EH (cell line): ENCODE measurements around the gene LPP.
A peak's percentile ranks its signal among the peaks of the same experiment; 100 is the strongest.

ENCODE experiments used
- DNase-seq: peaks from one replicate; pipeline ENCODE4 v3.0.0-alpha.2; 2015; ENCODE audit warnings: low read depth

LPP gene

DNA sequence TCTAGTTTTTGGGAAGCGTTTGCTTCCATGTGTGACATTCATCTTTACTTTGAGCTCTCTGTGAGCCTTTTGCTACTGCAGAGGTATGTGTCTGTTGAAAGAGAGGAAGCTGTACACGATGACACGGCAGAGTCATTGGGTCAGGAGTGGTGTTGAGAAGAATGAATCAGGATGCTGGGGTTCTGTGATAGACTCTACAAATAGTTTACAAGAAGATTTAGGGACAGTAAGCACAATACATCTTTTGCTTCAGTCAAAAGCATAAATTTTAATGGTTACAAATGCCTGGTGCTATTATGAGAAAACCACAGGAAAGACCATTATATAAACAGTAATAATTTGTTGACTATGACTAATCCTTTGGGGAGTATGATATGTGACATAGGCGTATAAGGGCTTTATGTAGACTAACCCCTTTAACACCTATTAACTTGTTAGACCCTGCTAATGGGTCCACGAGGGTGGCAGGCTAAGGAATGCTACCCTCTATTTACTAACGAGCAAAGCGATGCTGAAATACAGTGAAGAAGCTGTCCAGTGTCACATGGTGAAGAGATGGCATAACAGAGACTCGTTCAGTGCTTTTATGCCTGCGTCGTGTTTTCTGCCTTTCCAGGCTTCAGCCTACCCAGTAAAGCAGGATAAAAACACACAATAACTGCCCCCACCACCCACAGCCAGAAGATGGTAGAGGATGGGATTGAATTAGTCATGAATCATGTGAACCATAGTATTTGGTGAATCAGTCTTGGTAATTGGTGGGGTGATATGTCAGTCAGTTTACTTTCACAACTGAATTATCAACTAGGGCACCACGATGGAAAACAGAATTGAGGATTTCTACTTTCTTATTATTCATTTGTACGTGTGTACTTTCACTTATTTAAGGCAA, 118.8 kb downstream of the LPP start:
- DNase-seq: peak; percentile 98

DNA sequence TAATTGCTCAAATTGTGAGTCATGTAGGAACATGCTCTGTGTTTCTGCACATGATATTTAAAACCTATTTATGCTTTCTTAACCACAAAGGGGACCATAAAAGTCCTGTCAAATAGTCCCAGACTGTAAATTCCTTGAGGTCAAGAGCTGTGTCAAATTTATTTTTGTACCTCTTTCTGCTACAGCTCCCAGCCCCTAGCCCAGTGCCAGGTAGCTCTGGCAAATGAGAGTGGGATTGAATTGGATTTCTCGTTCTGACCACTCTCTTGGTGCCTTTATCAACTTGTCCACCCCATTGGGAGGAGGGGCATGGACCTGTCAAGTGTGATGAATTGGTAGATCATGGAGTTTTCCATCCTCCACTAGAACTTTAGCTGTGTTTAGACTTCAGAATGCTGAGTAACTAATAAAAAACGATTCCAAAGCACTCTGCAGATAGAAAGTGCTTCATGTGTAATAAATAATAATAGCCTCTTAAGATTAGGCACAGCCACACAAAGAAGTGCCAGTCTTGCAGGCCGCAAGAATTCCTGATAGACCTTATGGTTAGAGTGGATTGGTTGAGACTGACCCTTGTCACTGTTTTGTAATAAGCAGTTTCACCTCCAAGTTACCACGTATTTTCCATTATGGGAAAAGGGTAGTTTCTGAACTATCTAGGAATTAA, 120.4 kb downstream of the LPP start:
- peak; percentile 76 for DNase-seq

DNA sequence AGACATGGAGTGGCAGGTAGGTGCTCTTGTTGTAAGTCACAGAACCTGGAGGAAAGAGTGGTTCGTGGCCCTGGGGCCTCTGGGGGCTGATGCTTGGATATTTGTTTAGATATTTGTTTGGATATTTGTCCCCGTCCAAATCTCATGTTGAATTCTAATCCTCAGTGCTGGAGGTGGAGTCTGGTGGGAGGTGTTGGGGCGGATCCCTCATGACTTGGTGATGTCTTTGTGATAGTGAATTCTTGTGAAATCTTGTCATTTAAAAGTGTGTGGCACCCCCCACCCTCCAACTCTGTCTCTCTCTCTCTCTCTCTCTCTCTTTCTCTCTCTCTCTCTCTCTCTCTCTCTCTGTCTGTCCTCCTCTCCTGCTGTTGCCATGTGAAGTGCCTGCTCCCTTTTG, 122.4 kb downstream of the LPP start:
- DNase-seq: no peak

DNA sequence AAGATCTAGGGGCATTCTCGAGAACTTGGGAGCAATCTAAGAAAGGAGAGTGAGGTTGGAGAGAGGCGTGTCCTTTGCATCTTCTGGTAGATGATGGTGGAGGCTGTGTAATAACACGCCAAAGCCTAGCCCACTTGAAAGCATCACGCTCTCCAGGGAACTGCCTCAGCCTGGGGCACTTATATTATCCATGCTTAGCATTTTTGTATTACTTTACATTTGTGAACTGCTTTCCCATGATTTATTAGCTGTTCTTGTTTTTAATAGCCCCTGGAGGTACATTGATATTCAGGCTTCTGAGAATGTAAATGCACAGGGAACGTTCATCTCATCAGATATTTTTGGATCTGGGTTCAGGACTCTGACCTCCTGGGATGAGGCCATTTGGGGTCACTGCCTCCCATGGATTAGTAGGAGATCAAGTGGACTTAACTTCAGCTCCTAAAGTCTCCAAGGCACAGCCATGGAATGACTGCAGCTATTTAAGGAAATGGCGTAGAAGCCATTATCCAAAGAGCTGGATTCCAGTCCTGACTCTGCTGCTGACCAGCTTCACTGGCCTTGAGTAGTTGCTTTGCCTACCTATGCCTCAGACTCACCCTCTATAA, 124.9 kb downstream of the LPP start:
- peak; percentile 49 for DNase-seq

DNA sequence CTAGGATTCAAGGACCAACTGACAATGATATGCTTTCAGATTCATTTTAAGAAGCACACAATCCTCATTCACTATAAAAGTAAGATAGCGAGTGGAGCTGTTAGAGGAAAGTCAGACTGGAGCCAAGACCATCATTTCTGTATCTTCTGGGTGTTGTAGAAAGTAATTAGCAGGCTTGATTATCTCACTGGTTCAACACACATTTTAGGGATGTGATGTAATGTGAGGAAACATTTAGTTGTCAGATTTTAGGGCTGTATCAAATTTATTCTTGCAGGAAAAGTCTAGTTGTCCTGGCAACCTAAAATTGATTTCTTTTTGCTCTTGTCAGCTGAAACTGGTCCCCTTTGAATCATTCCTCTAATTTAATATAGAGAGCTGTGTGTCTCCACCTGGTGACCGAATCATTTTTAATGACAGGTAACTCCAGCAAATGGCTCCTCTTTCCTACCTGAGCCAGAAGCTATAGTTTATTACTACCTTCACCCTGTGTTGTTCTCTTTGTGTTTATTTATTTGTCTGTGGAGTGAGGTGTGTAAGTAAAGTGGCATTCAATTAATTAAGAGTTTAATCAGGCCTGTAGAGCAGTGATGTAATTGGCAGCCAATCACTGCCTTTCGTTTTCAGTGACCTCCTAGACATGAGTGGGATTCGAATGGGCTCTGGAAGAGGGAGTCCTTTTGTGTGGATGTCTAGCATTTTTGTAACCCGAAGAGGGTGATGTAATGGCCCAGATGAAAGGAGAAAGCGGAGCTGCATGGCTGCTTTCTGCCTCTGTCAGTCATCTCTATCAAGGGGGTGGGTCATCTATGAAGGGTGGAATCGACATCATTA, 125.8 kb downstream of the LPP start:
- DNase-seq: no peak

DNA sequence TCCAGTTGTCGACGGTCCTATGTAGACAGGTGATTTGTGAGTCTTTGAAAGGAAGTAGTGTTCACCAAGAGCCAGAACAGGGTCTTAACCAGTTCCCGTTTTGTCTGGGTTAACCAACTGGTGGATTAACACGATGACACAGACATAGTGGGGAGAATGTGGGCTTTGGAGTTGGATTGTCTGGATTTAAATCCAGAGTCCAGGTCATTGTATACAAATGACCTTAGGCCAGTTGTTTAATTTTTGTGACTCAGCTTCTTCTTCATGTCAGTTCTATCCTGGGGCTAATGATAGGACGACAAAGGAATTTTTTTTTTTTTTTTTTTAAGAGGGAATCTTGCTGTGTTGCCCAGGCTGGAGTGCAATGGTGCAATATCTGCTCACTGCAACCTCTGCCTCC, 126.7 kb downstream of the LPP start:
- DNase-seq: peak; percentile 57

DNA sequence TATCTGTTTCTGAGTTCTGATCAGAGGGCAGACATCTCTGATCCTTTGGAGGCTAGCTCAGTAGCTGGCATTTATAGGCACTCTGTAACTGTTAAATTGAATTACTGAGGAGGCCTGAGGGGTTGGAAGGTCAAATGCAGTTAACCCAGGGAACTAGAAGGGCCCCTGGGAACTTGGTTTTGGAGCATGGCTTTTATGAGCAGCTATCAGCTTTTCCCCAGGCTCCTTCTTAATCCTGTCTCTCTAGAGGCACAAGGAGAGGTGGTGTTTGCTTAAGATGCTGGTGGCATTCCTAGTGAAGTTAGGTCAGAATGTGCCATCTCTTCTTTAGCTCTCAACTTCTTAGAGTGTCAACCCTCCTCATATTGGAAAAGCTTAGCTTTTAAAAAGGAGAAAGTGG, 128.9 kb downstream of the LPP start:
- DNase-seq: peak; percentile 32

DNA sequence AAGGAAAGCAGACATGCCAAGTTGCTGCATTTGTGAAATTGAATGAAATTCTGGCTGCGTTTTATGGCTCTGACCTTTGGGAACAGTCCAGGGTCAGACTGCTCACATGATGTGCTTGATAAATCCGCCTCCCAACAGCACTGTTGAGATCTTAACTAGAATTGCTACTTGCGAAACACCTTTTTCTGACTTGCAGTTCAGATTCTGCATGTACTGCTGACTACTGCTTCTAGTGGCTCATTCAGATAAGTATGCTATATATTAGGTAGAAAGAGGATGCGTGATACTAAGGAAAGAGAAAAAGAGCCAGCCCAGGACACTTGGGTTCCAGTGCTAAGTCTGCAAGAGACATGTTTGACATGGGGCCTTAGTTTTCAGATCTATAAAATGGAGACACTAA, 129.4 kb downstream of the LPP start:
- peak; percentile 17 for DNase-seq

DNA sequence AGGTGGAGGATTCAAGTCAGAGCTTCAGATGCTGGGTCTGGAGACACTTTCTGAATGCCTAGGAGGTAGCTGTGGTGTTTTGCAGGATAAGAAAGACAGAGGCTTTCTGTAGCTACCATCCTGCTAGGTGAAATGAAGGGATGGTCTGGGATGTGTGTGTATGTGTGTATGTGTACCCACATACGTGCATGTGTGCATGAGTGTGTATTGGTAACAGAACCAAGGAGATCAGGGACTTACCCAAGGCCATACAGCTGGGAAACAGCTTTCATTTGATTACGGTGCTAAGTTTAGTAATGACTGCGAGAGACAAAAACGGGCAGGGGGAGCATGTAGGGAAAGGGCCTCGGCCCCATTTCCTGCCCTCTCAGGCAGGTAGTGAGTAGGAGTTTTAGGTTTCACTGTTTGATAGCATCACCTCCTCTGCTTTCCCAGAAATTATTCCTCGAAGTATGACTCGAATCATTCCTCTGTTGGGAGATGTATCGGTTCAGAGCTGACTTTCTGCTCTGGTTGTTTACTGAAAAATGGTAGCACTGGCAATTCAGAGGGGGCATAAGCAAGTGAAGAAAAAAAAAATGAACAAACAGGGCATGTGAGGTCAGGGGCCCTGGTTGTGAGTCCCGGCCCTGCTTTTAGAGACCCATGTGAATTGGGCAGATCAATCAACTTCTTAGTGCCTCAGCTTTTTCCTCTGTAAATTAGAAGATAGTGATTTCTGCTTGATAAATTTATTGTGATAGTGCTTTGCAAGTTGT, 130.7 kb downstream of the LPP start:
- peak; percentile 34 for DNase-seq

DNA sequence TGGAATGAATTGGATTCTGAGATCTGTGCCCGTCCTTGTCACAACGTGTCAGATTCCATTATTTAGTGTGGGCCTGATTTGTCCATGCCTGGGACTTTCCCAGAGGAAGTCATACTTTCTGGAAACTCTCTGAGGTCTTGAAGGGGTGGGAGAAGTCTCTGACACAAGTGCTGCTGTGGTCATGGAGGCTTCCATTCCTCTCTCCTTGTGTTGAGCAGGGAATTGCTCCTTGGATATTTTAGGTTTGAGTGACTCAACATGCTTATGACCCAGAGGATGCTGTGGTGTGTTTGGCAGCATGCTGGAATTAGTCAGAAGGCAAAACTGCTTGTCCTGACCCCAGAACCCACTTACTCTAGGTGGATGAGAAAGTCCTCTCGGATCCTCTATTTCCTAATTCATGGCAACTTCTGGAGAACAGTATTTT, 132.1 kb downstream of the LPP start:
- DNase-seq: peak; percentile 100

DNA sequence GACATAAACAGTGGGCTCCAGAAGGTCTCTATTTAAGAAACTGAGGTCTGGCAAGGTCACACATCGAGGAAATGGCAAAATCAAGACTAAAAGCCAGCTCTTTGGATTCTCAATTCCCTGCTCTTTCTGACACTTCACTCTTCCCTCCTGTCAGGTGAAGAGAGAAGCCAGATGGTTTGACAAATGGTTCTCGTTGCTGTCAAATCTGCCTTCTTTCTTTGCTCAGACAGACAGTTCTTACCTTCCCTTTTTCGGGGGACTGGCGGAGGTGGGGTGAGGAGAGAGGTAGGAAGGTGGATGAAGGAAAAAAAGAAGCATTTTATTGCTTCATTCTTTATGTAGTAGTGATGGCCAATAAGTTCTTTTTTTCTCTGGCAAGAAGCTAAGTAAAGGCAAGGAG, 133.4 kb downstream of the LPP start:
- DNase-seq: no peak

DNA sequence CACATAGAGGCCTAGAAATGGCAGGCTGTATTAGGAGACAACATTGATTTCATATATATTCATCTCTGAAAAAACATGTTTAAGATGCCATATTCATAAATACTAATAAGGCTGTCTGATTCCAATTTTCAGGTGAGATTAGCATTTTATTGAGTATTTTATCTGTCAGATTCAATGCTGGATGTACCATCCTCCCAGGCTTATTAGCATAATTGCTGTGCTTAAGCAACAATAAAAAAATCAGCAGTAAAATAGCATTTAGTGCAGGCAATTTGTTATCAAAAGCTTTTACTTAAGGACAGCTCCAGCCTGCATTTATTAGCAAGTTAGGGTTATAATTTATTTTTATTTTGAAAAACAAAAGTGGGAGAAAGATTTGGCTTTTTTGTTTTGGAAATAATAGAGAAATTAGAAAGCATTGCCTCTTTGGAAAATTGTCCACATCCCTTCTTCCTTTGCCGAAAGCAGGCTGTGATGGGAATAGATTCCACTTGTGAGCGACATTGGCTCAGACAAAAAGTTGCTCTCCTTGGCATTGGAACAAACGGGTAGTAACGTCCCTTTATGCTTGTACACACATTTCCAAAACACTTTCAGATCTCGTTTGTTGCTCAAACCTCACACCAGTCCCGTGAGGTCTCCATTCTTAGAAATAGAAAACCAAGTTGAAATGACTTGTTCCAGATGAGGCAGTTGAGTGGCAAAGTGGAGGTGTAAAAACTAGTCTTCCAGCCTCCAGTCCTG, 134.0 kb downstream of the LPP start:
- DNase-seq: no peak

DNA sequence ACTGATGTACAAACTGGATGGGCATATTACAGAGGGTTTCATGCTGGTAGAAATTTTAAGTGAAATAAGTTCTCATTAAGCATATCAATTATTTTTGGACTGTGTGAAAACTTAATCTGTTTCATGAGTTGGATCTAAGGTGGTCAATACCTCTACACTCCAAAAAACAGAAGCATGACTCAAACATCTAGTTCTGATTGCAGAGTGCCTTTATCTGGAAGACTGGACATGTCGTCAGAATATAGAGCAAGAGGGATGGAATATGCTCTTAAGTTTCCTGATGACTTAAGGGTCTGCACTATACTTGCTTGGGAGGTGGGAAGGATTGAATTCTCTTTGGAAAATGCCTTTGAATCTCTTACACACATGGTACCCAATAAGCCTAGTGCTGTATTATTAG, 138.3 kb downstream of the LPP start:
- no peak for DNase-seq

DNA sequence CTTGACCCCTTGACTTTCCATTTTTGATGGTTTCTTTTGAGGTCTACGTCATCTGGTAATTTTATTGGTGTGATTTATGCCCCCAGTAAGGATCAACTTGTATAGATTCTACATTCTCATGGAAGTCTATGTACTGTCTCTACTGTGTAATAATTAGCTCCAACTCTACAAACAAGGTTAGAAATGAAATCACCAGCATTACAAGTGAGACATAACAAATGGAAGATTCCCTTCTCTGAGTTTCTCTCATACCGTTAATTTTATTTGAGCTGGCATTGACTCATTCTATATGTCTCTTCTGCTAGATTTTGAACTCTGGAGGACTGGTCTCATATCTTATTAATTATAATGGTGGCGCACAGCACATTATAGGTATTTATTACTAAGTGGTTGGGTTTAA, 138.9 kb downstream of the LPP start:
- DNase-seq: no peak

DNA sequence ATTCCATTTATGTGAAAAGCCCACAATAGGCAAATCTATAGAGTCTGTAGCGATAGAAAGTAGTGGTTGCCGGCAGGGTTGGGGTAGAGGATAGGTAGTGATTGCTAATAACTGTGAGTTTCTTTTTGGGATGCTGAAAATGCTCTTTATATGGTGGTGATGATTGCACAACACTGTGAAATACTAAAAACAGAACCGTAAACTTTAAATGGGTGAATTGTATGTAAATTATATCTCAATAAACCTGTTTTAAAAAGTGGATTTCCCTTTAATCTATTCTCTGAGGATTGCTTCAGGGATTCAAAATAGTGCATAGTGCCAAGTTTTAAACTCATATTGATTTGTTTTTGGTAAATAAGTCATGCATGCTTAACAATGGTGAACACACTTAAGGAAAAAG, 140.2 kb downstream of the LPP start:
- peak; percentile 24 for DNase-seq

DNA sequence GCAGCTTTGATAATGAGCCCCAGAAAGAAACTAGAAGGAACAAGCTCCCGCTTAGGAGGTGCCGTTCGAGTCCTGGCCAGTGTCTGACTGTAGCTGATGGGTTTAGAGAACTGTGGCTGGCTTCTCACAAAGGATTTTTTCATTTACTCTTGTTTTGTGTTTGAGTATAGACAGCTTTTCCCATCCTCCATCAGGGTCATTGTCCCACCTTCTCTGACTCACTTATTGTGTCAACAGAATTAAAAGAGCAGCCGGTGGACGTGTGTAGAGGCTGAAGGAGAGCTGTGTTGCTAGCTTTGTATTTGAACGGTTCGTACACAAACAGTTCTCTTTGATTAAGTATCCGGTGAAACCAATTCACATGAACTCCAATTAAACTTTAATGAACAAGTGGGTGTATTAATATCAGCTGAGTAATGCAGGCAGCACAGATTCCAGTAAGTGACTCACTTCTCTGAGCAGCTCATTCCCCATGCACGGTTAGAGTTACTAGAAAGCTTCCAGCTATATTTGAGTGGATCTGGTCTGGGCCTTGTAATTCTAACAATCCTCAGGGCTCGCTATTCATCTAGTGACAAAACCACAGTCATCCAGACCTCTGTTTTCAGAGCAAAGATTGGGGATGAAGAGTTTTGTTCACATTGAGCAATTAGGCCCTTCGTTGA, 141.0 kb downstream of the LPP start:
- peak; percentile 99 for DNase-seq

DNA sequence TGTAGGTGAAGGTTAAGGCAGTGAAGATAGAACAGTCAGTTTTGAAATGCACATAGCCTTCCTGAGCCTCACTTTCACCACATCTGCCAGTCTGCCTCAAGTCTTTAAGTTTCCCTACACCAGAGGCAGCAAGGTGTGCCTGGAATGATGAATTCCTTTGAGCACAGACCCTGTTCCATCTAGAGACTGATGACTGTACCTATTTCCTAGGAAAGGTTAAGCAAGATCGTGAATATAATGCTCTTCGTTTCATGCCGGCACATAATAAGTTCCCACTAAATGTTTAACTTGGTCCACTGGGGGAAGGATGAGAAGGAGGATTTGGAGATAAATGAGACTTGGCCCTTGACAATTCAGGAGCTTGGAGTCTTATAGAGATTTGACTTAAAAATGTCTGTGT, 141.9 kb downstream of the LPP start:
- DNase-seq: no peak

DNA sequence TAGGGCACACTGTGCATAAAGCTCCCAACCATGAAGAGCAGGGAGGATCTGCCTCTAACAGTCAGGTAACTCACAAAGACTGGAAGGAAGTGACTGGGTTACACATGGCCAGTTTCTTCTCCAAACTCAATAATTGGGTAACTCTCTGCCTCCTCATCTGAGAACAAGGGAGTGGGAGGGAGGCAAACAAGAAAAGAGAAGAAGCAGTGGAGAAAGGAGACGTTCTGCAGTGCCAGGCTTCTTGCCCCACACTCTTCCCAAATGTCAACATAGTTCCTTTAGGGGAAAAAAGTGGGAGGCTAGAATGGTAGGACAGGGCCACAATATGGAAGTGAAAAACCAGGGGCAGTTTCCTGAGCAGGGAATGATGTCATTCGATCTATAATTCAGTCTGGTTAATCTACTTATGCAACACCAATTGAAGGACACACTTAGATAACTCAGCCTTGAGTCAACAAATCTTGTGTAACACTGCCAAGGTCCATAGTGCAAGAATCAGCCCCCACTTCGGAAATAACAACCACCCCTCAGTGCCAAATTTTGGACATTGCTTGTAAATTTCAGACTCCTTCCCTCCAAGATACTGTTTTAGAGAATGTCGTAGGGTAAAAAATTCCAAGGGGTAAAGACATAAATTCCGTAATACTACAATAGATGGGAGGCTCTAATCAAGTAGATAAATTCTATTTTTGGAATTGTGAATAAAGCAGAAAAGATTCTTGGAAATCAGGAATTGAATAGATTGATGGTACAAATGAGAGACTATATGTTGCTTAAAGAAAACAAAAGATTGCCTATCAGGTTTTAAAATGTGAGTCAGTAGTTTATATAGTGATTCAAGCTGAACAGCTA, 143.0 kb downstream of the LPP start:
- DNase-seq: peak; percentile 88

DNA sequence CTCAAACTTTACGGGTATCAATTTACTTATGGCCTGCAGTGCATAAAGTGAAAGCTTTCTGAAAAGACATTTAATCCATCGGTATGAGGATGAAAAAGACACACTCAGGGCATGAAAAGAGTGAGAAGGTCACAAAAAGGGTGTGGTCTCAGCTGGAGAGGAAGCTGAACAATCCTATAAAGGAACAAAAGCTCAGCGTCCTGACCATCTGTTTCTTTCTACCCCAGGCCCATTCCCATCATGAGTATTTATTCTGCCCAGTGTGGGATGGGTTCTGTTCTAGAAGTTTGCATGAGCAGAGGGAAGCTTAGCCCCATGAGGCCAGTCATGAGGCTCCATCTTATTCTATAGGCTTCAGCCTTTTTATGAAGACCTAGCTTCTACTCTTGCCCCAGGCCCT, 144.6 kb downstream of the LPP start:
- DNase-seq: peak; percentile 24
